Globus pallidus (tissue), 1 donor: ENCODE data around the gene WDR45.
A peak's percentile ranks its signal among the peaks of the same experiment; 100 is the strongest.
"Not testable (repeated sequence)": the region's sequence is repeated elsewhere in the genome, so short reads cannot be mapped to it uniquely, and the experiment has no call there.

Experiments used
- DNase-seq: peaks from one replicate; pipeline ENCODE4 v3.0.0-alpha.2; 2015; ENCODE audit warnings: low spot score

WDR45 gene

GRCh38 chrX:49079489-49080428 is at the start of gene WDR45:
Gene WDR45 (minus strand): TSS chrX:49079887. CDS start chrX:49078095, 1,792 bp downstream.
- peak; percentile 66 for DNase-seq

GRCh38 chrX:49129427-49129826 is 49.7 kb upstream of the WDR45 start:
- DNase-seq: no peak

- not testable (repeated sequence) for DNase-seq
These were observed 48.1 kb upstream of the WDR45 start for GRCh38 chrX:49127742-49128258.

- DNase-seq: no peak
These were observed 42.8 kb upstream of the WDR45 start for GRCh38 chrX:49122499-49122898.

DNA sequence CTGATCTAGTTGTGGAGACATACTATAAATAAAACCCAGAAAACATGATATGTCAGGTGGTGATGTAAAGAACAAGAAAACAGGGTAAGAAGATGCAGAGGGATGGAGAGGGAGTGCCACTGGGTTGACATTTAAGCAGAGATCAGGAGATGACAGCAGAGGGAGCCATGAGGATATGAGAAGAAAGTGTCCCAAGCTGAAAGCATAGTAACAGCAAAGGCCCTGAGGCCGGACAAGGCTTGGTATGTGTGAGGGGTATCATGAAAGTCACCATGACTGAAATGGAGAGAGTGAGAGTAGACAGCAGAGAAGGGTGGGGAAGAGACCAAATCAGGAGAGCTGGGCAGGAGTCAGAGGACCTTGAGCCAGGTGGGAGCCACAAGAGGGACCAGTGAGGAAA is 40.4 kb upstream of the WDR45 start:
- no peak for DNase-seq

- DNase-seq: no peak
These were observed 37.9 kb upstream of the WDR45 start for GRCh38 chrX:49117581-49117980.

GRCh38 chrX:49116716-49117115 is 37.0 kb upstream of the WDR45 start:
- DNase-seq: no peak

- DNase-seq: no peak
These were observed 36.4 kb upstream of the WDR45 start for GRCh38 chrX:49116076-49116475.

- peak; percentile 85 for DNase-seq
These were observed 32.1 kb upstream of the WDR45 start for GRCh38 chrX:49111791-49112190.

DNA sequence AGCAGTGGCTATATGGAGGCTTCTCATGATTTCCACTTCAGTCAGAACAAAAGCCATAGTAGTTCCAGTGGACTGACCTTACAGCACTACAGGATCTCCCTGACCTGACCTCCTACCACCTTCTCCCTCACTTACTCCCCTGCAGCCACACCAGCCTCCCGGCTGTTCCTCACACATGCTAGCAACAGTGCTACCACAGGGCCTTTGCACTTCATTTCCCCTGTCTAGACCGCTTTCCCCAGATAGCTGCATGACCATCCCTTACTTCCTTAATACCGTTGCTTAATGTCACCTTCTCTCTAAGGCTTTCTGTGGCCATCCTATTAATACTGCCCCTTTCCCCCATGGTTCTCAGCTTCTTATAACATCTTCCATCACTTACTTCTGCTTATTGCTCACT is 30.7 kb upstream of the WDR45 start:
- DNase-seq: no peak

- no peak for DNase-seq
These were observed 29.0 kb upstream of the WDR45 start for GRCh38 chrX:49108641-49109040.

DNA sequence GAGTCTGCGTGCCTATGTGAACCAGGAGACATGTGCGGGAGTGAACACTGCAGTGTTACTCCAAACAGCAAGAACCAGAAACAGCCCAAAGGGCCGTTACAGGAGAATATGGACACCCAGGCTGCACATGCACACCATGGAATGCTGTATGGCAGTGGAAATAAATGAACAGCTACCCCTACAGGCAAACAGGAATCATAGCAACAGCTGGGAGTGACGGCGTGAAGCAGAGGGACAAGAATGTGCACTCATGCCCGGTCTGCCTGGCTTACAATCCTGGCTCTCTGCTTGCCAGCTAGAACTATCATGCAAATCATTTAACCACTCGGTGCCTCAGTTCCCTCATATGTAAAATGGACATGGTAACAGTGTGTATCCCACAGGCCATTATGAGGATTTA is 27.2 kb upstream of the WDR45 start:
- DNase-seq: peak; percentile 61

DNA sequence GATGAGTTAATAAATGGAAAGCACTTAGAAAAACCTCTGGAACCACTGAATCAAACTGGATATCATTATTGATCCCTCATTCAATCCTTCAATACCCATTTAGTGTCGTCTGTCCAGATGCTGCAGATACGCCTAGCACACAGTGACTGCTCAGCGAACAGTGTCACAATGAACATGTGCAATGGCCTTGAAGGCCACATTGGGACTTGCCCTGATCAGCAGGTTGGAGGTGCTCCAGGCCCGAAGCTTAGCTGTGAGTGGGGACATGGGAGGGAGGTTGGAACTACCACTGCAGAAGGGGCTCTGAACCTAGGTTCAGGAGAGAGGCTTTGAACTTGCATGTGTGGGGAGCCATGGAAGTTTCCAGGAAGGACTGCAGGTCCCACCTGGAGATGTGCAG is 26.6 kb upstream of the WDR45 start:
- no peak for DNase-seq

DNA sequence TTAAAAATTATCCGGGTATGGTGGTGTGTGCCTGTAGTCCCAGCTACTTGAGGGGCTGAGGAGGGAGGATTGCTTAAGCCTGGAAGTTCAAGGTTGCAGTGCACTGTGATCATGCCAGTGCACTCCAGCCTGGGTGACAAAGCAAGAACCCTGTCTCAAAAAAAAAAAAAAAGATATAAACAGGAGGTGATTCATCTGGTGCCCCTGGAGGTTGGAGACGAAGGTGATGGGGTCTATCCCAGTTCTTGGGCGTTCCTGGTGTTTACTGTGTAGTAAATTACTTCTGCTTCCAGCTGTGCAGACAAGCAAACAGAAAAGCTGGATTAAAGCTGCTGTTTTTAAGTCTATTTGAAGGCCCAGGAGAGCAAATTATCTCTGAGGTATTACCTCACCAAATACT is 23.9 kb upstream of the WDR45 start:
- DNase-seq: no peak

GRCh38 chrX:49102190-49102589 is 22.5 kb upstream of the WDR45 start:
- no peak for DNase-seq

- no peak for DNase-seq
These were observed 21.9 kb upstream of the WDR45 start for GRCh38 chrX:49101629-49101984.

- peak; percentile 90 for DNase-seq
These were observed 21.3 kb upstream of the WDR45 start for GRCh38 chrX:49100704-49101628.

DNA sequence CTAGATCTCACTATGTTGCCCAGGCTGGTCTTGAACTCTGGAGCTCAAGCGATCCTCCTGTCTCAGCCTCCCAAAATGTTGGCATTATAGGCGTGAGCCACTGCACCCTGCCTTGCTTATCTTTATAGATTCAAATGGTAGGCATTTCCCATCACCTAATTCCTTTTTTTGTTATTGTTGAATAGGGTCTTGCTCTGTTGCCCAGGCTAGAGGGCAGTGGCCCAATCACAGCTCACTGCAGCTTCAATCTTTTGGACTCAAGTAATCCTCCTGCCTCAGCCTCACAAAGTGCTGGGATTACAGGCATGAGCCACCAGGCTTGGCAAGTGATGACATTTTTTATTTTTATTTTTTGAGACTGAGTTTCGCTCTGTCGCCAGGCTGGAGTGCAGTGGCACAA is 16.7 kb upstream of the WDR45 start:
- no peak for DNase-seq

DNA sequence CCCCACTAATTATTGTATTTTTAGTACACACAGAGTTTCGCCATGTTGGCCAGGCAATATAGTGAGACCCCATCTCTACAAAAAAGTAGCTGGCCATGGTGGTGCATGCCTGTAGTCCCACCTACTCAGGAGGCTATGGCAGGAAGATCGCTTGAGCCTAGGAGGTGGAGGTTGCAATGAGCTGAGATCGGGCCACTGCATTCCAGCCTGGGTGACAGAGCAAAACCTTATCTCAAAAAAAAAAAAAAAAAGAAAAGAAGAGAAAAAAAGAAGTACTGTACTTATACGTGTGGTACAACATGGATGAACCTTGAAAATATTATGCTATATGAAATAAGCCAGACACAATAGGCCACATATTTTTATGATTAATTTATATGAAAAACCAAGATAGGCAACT is 9.9 kb upstream of the WDR45 start:
- no peak for DNase-seq

- DNase-seq: no peak
These were observed 2.7 kb upstream of the WDR45 start for GRCh38 chrX:49082271-49082871.

DNA sequence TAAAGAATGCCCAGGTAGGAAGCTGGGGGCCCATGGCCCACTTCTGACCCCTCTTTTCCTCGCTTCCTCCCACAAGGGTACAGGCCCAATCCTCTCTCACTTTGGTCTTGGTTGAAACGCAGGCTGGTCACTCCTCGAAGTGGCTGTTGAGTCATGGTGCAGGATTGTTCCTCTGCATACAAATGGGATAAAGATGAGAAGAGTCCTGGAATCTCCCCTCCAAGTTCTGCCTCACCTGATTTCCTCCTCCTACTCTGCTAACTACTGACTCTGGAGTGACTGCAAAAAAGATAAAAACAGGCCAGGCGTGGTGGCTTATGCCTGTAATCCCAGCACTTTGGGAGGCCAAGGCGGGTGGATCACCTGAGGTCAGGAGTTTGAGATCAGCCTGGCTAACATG is 1.7 kb downstream of the WDR45 start:
- DNase-seq: no peak

DNA sequence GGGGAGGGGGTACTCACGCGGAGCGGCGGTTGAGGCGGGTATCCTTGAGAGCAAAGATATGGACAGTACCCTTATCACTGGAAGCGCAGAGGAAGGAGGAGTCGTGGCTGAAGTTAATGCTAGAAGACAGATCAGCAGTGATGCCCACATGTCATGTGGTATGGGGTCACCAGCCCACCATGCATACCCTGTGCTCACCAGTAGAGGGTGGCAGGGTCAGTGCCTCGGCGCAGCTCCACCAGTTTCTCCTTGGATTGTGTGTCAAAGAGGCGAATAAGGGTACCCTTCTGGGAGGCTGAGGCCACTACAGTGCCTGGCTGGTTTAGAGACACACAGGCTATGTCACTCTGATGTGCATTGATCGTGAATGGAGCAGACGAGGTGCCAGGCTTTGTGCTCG is 4.3 kb downstream of the WDR45 start:
- no peak for DNase-seq
